ENCODE data around the gene GOLGA6L10. TPM values are rescaled to one million over a fixed set of nuclear protein-coding genes. Genes with fewer than 3 reads are reported as not detected.

GOLGA6L10 gene
- polyA plus RNA-seq, 1 of the 3 experiments (the other 2 are of a cell fraction) = 0.10 TPM

DNA sequence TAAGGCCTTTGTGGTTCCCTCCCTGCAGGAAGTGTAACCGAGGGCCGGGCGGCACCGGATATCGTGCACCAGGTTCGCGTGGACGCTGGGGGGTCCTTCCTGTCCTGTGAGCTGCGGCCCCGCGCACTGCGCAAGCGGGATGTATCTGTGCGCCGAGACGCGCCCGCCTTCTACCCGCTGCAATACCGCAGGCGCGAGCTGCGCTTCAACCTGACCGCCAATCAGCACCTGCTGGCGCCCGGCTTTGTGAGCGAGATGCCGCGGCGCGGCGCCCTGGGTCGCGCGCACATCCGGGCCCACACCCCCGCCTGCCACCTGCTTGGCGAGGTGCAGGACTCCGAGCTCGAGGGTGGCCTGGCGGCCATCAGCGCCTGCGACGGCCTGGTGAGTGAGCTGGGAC, 50.8 kb downstream of the GOLGA6L10 start:
- H4K20me1 ChIP-seq (ENCODE audit: insufficient read depth) = no peaks in the 10 kb centered on the region
- H3K9me2 ChIP-seq = no peaks in the 10 kb centered on the region
- H3K36me3 ChIP-seq (replicated peaks in 1 of 2; ENCODE audit: control insufficient read depth in 1 of 2, insufficient read depth in 2 of 2, low read length in 1 of 2) = no peaks in the 10 kb centered on the region
- no peak overlapping the region for H2AFZ ChIP-seq (ENCODE audit: low read depth)
- no peaks in the 10 kb centered on the region; the same call in 1 of the 2 replicates for H3K27me3 ChIP-seq (ENCODE audit: insufficient read depth)
- H3K27ac ChIP-seq (ENCODE audit: low read depth in 2 of 2, low read length in 1 of 2) = no peak overlapping the region
- no peaks in the 10 kb centered on the region for H3K79me2 ChIP-seq (ENCODE audit: insufficient read depth)
- TF ChIP-seq RFX5 (IDR thresholded peaks at IDR 0.05; ENCODE audit: low read length) = no peak
- TF ChIP-seq, protein P1, sequence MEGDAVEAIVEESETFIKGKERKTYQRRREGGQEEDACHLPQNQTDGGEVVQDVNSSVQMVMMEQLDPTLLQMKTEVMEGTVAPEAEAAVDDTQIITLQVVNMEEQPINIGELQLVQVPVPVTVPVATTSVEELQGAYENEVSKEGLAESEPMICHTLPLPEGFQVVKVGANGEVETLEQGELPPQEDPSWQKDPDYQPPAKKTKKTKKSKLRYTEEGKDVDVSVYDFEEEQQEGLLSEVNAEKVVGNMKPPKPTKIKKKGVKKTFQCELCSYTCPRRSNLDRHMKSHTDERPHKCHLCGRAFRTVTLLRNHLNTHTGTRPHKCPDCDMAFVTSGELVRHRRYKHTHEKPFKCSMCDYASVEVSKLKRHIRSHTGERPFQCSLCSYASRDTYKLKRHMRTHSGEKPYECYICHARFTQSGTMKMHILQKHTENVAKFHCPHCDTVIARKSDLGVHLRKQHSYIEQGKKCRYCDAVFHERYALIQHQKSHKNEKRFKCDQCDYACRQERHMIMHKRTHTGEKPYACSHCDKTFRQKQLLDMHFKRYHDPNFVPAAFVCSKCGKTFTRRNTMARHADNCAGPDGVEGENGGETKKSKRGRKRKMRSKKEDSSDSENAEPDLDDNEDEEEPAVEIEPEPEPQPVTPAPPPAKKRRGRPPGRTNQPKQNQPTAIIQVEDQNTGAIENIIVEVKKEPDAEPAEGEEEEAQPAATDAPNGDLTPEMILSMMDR (IDR thresholded peaks at IDR 0.05) = no peak
- TF ChIP-seq NFIC (IDR thresholded peaks at IDR 0.05; ENCODE audit: borderline replicate concordance) = no peak
- TF ChIP-seq EZH2phosphoT487 (IDR thresholded peaks at IDR 0.05; ENCODE audit: borderline replicate concordance, low read depth) = no peak
- no peak for TF ChIP-seq SIN3A (IDR thresholded peaks at IDR 0.05; ENCODE audit: borderline replicate concordance, low read depth, low read length)
- no peak for TF ChIP-seq CHD2 (IDR thresholded peaks at IDR 0.05; ENCODE audit: low read length, partially characterized antibody)
- no peak for TF ChIP-seq TAF1 (IDR thresholded peaks at IDR 0.05; ENCODE audit: borderline replicate concordance, low read depth, low read length)
- TF ChIP-seq NRF1 (IDR thresholded peaks at IDR 0.05; ENCODE audit: low read depth, low read length) = no peak
- no peak for TF ChIP-seq EP300 (IDR thresholded peaks at IDR 0.05; ENCODE audit: borderline replicate concordance in 1 of 2, low read depth in 1 of 2, low read length in 1 of 2)
- no peak for TF ChIP-seq FOXJ3 (CRISPR knock-in tag; IDR thresholded peaks at IDR 0.05)
- TF ChIP-seq, protein P2, sequence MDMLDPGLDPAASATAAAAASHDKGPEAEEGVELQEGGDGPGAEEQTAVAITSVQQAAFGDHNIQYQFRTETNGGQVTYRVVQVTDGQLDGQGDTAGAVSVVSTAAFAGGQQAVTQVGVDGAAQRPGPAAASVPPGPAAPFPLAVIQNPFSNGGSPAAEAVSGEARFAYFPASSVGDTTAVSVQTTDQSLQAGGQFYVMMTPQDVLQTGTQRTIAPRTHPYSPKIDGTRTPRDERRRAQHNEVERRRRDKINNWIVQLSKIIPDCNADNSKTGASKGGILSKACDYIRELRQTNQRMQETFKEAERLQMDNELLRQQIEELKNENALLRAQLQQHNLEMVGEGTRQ (IDR thresholded peaks at IDR 0.05; ENCODE audit: borderline replicate concordance, low read depth, low read length) = no peak
- TF ChIP-seq RXRA (IDR thresholded peaks at IDR 0.05; ENCODE audit: borderline replicate concordance, low read depth) = no peak
- no peak for TF ChIP-seq YY1 (IDR thresholded peaks at IDR 0.05; ENCODE audit: low read depth)
- TF ChIP-seq GATA2 (CRISPR knock-in tag; IDR thresholded peaks at IDR 0.05) = no peak
- no peak for TF ChIP-seq MXI1 (IDR thresholded peaks at IDR 0.05; ENCODE audit: low read depth, low read length)
- TF ChIP-seq, protein P3, sequence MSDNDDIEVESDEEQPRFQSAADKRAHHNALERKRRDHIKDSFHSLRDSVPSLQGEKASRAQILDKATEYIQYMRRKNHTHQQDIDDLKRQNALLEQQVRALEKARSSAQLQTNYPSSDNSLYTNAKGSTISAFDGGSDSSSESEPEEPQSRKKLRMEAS (IDR thresholded peaks at IDR 0.05; ENCODE audit: low read depth) = no peak
- TF ChIP-seq, protein P4, sequence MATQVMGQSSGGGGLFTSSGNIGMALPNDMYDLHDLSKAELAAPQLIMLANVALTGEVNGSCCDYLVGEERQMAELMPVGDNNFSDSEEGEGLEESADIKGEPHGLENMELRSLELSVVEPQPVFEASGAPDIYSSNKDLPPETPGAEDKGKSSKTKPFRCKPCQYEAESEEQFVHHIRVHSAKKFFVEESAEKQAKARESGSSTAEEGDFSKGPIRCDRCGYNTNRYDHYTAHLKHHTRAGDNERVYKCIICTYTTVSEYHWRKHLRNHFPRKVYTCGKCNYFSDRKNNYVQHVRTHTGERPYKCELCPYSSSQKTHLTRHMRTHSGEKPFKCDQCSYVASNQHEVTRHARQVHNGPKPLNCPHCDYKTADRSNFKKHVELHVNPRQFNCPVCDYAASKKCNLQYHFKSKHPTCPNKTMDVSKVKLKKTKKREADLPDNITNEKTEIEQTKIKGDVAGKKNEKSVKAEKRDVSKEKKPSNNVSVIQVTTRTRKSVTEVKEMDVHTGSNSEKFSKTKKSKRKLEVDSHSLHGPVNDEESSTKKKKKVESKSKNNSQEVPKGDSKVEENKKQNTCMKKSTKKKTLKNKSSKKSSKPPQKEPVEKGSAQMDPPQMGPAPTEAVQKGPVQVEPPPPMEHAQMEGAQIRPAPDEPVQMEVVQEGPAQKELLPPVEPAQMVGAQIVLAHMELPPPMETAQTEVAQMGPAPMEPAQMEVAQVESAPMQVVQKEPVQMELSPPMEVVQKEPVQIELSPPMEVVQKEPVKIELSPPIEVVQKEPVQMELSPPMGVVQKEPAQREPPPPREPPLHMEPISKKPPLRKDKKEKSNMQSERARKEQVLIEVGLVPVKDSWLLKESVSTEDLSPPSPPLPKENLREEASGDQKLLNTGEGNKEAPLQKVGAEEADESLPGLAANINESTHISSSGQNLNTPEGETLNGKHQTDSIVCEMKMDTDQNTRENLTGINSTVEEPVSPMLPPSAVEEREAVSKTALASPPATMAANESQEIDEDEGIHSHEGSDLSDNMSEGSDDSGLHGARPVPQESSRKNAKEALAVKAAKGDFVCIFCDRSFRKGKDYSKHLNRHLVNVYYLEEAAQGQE (IDR thresholded peaks at IDR 0.05; ENCODE audit: low read depth, low read length) = no peak
- no peak for TF ChIP-seq RCOR1 (IDR thresholded peaks at IDR 0.05; ENCODE audit: low read length)
- H3K4me1 ChIP-seq (ENCODE audit: control insufficient read depth in 1 of 2, insufficient read depth in 2 of 2, low read depth in 1 of 2, low read length in 1 of 2) = peaks cover 0 to 7% of the 10 kb centered on the region in 2 experiments; a peak in 1 of 4 replicates
- WGBS (ENCODE audit: low lambda C conversion rate) = 94% methylated on average over 25 of the region's 44 CpGs
- no peak overlapping the region for H3K4me3 ChIP-seq (ENCODE audit: low read depth in 2 of 2, low read length in 1 of 2)
- no peak for DNase-seq
- H3F3A ChIP-seq (replicated peaks; ENCODE audit: insufficient read depth) = no peaks in the 10 kb centered on the region
- no peaks in the 10 kb centered on the region for H3K9me3 ChIP-seq
- CTCF ChIA-PET = interaction anchor here (0.7 kb wide), 1 partner anchor 16 kb away, joined by 3 read pairs; no protein-coding TSS in a partner anchor
- POLR2A ChIA-PET = no interaction called here
- H3K4me2 ChIP-seq = no peak overlapping the region
- H3K9ac ChIP-seq = no peak overlapping the region

All from SK-N-SH (cell line).